GM12873 (cell line): ENCODE measurements around the gene CCDC138.

Source experiments
- CTCF ChIP-seq: IDR thresholded peaks from 2 replicates; pipeline ENCODE4 v1.5.1; 2012; ENCODE audit warnings: low read depth, mild to moderate bottlenecking, moderate library complexity, low read length, control low read depth; ENCODE audit not compliant: insufficient read depth; ENCODE audit errors: missing control alignments

The CCDC138 gene

DNA sequence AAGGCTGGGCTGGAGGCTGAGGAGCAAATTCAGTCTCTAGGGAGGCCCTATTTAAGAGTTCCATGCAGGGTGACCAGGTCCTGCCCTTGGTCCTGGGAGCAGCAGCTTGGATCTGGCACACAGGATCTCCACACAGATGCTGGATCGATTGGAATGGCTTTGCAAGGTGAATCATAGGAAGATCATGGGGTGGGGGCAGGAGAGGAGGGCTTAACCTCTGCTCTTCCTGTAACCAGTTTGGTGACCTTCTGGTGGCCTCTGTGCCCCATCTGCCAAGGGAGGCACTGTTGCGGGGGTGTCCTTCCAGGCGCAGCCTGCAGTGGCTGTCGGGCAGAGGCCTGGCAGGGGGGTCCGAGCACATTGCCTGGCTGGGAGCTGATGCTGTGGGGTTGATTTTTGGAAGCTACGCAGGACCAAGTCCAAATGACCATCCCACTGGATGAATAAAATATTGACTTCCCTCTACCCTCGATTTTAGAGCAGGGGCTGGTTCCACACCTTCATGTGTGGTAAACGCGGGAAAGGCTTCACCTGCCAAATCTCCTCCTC is 122.8 kb downstream of the CCDC138 start:
- no peak for TF ChIP-seq CTCF

GRCh38 chr2:108910011-108910431 is 123.5 kb downstream of the CCDC138 start:
- no peak for TF ChIP-seq CTCF

GRCh38 chr2:108910541-108911396 is 124.2 kb downstream of the CCDC138 start:
- no peak for TF ChIP-seq CTCF

DNA sequence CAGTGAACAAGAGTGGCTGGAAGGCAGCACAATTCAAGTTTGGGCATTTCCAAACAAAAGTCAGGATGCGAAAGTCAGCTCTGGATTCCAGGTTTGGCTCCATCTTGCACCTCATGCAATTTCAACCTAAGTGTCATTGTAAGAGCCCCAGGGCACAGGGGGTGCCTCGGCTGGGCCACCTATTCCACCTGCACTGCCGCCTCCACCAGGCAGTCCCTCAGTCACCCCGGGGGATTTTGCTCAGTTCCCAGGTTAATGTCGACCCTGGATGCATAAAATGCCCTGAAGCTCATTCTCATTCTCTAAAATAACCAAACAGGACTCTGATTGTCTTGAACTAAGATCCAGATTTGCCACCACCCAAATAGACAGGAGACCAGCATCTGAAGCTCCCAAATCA is 124.8 kb downstream of the CCDC138 start:
- TF ChIP-seq CTCF, result no peak

DNA sequence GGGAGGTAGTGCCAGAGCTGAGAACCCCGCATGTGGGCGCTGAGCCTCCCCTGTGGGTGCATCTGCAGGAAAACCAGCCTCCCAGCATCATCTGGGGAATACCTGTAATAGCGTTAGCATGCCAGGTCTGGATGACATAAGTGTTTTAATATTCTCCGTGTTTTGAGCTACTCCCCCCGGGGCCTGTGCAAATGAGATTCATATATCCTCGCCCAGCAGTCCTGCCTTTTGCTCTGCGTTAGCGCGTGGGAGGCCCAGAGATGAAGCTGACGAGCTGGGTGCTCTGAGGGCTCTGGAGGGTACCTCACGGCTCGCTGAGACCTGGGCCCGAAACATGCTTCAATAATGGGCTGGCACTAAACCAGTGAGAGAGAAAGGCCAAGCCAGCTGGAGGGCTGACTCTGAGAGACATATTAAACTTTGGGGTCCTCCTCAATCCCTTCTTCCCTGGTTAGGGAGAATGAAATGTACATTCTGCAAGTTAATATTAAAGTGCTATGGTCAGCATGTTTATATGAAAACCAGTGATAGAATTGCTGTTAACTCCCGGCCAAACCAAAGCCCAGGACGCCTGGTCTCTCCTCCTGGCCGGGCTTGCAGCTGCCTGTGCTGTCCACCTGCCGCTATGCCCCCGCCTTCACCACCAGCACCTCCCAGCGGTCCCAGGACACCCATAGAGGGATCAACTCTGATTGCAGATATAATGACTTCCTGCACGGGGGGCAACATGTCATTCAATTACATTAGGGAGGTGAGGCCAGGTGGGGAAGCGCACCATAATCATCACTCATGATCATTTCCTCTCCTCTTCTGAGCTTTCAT is 125.4 kb downstream of the CCDC138 start:
- no peak for TF ChIP-seq CTCF

DNA sequence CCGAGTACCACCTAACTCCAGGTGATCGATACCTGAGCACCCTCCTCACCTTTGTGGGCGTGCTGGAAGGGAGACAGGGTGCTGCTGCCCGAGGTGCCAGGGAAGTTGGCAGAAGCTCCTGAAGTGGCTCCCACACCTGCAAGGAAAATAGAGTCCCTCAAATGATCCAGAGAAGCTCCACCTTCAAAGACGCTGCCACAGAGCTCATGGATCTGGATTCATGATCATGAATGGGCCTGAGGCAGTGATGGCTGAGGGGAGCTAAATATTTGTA is 126.0 kb downstream of the CCDC138 start:
- no peak for TF ChIP-seq CTCF

- TF ChIP-seq CTCF, result no peak
Measured at GRCh38 chr2:108916122-108916795, 129.7 kb downstream of the CCDC138 start.
